ENCODE data around the gene HMX2. TPM values are rescaled to one million over a fixed set of nuclear protein-coding genes. Genes with fewer than 3 reads are reported as not detected.

HMX2 gene
- total RNA-seq, 1 experiment from 2014 or later, result 0.46 TPM

DNA sequence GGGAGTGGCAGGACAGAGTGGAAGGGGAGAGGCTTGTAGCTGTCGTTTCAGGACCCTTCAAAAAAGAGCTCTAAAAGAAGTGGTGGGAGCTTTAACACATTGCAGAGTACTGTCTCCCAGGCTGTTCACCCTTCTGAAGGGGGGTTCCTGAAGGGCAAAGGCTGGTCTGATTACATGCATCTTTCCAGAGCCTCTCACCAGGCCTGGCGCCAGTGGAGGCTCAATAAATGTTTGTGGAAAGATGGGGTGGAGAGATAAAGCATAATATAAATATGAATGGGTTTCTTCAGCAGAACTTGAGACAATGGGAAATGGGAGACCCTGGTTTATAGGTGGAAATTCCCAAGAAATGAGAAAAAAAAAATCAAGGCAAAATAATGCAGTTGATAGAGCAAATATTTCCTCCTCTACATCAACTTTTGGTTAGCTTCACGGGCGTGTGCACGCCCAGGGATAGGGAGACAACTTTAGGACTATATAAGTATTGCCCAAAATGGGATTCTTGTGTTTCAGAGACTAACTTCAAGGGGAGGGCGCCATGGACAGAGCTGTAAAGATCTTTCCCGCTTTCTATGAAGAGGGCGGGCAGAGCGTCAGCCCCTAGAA, 5.7 kb downstream of the HMX2 start:
- Histone ChIP-seq H3K9me3 (ENCODE audit: control insufficient read depth, low read depth, low read length) (no peaks in the 10 kb centered on the region), H2BK120ac (ENCODE audit: low read depth, low read length, poor library complexity, severe bottlenecking) (no peak overlapping the region), H4K20me1 (ENCODE audit: control insufficient read depth, insufficient read depth, insufficient read length) (no peaks in the 10 kb centered on the region), H2BK5ac (ENCODE audit: insufficient read length, low read length) (no peak overlapping the region), H3K23ac (ENCODE audit: insufficient read length, low read depth, low read length) (no peak overlapping the region), H4K91ac (ENCODE audit: insufficient read length, low read depth, low read length) (no peak overlapping the region), H3K18ac (ENCODE audit: insufficient read length, low read depth, low read length) (no peak overlapping the region), H3K79me2 (ENCODE audit: insufficient read depth, low read length) (peaks cover 24% of the 10 kb centered on the region; the same call in 1 of the 2 replicates), H2BK12ac (ENCODE audit: insufficient read length, low read depth, low read length) (no peak overlapping the region), H3K9ac (ENCODE audit: extremely low read depth, insufficient read length, low read length) (no peak overlapping the region), H3K27ac (ENCODE audit: insufficient read length, low read depth, low read length) (no peak overlapping the region), H3T11ph (ENCODE audit: low read length) (no peak overlapping the region), H2AK5ac (ENCODE audit: insufficient read length, low read length) (no peak overlapping the region), H2BK20ac (ENCODE audit: low read depth, low read length, poor library complexity, severe bottlenecking) (no peak overlapping the region), H3K14ac (ENCODE audit: insufficient read depth, low read length) (no peak overlapping the region), H3K4ac (ENCODE audit: low read depth, low read length) (no peak overlapping the region), H4K5ac (ENCODE audit: insufficient read length, low read depth, low read length) (no peak overlapping the region), H3K4me2 (ENCODE audit: insufficient read depth, insufficient read length, low read length) (no peak overlapping the region), H3K56ac (ENCODE audit: insufficient read length, low read depth, low read length) (no peak overlapping the region), H3K4me1 (ENCODE audit: insufficient read depth, low read length) (peaks cover 10% of the 10 kb centered on the region; the same call in 1 of the 2 replicates), H3K23me2 (ENCODE audit: insufficient read length, low read depth, low read length, poor library complexity, severe bottlenecking) (peaks cover 20% of the 10 kb centered on the region), H3K27me3 (ENCODE audit: insufficient read depth, low read length) (peaks cover 20% of the 10 kb centered on the region; the same call in 1 of the 2 replicates), H4K8ac (replicated peaks; ENCODE audit: insufficient read length, low read depth, low read length) (no peak overlapping the region), H3K79me1 (ENCODE audit: insufficient read depth, low read depth, low read length, poor library complexity, severe bottlenecking) (no peaks in the 10 kb centered on the region), H2BK15ac (ENCODE audit: low read depth, low read length) (no peak overlapping the region), H2AFZ (ENCODE audit: low read length) (no peak overlapping the region)
- TF ChIP-seq, protein P1, sequence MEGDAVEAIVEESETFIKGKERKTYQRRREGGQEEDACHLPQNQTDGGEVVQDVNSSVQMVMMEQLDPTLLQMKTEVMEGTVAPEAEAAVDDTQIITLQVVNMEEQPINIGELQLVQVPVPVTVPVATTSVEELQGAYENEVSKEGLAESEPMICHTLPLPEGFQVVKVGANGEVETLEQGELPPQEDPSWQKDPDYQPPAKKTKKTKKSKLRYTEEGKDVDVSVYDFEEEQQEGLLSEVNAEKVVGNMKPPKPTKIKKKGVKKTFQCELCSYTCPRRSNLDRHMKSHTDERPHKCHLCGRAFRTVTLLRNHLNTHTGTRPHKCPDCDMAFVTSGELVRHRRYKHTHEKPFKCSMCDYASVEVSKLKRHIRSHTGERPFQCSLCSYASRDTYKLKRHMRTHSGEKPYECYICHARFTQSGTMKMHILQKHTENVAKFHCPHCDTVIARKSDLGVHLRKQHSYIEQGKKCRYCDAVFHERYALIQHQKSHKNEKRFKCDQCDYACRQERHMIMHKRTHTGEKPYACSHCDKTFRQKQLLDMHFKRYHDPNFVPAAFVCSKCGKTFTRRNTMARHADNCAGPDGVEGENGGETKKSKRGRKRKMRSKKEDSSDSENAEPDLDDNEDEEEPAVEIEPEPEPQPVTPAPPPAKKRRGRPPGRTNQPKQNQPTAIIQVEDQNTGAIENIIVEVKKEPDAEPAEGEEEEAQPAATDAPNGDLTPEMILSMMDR (conservative IDR thresholded peaks at IDR 0.05), result no peak
- peaks cover 51% of the 10 kb centered on the region for H3K27me3 Mint-ChIP-seq (ENCODE audit: low read depth)
- no CpG with 5 or more reads among the region's 9 CpGs for WGBS (ENCODE audit: extremely low coverage, insufficient read length, low lambda C conversion rate)
- H3K27ac Mint-ChIP-seq, result peak overlapping the region in 1 of 3 experiments; percentile 49; a peak in 3 of 7 replicates
- peak overlapping the region in 1 of 2 experiments; percentile 100; a peak in 4 of 5 replicates for H3K4me3 Mint-ChIP-seq
- peaks cover 55 to 66% of the 10 kb centered on the region in 2 experiments for H3K4me1 Mint-ChIP-seq
- DNase-seq, result no peak
- H3K9me3 Mint-ChIP-seq, result peaks cover 0 to 2% of the 10 kb centered on the region in 2 experiments; a peak in 2 of 5 replicates
- H3K36me3 Mint-ChIP-seq (ENCODE audit: insufficient read depth in 1 of 3, low read depth in 3 of 3), result peaks cover 35 to 42% (median 37%) of the 10 kb centered on the region in 3 experiments
